IPS DF 6.9 (cell line): ENCODE results near the gene WAPL.

ENCODE experiments used
- DNase-seq: peaks from one replicate; pipeline ENCODE4 v3.0.0-alpha.2; 2013; ENCODE audit warnings: low read depth, low spot score
- H3K27ac ChIP-seq: one replicate; pipeline ENCODE4 v1.5.1; 2013; ENCODE audit warnings: low read length, control low read depth
- H3K27me3 ChIP-seq: 2 replicates; pipeline ENCODE4 v1.6.1; 2013; ENCODE audit warnings: mild to moderate bottlenecking, low read length; ENCODE audit not compliant: control insufficient read depth, insufficient read depth
- H3K36me3 ChIP-seq: 2 replicates; pipeline ENCODE4 v1.6.1; 2013; ENCODE audit warnings: low read length; ENCODE audit not compliant: control insufficient read depth, insufficient read depth
- H3K4me1 ChIP-seq: 2 replicates; pipeline ENCODE4 v1.6.1; 2013; ENCODE audit warnings: low read length; ENCODE audit not compliant: control insufficient read depth, insufficient read depth
- H3K4me3 ChIP-seq: 2 replicates; pipeline ENCODE4 v1.5.1; 2013; ENCODE audit warnings: mild to moderate bottlenecking, low read length
- H3K9me3 ChIP-seq: 2 replicates; pipeline ENCODE4 v1.6.1; 2013; ENCODE audit warnings: low read length, inconsistent platforms; ENCODE audit not compliant: control insufficient read depth, insufficient read depth
- WGBS: extraction: QIAGEN DNeasy Blood & Tissue Kit; methylation state at CpG from one replicate; pipeline ENCODE4 v1.1.7; 2013; ENCODE audit warnings: mixed read lengths, missing lambda C conversion rate; ENCODE audit not compliant: insufficient read length, insufficient coverage; 5-methylcytosine and 5-hydroxymethylcytosine counted together

The WAPL gene

DNA sequence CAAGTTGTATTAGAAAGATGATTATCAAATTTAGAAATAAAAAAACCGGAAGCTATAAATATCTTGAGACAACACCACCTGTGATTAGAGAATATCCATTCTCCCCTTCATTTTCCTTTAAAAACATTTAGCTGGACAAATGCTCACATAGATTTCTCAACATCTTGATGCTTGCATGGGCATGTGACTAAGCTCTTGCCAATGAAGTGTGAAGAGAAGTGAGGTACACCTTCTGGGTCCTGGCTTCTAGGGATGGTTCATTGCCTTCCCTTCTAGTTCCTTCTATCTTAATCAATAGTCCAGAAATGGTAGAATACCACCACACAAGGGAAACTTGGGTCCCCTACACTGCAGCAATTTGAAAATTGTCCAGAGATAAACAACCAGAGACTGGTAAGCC is 41.0 kb downstream of the WAPL start:
- H3K27ac ChIP-seq, result no peak overlapping the region
- DNase-seq, result no peak
- no peaks in the 10 kb centered on the region for H3K36me3 ChIP-seq
- no peak overlapping the region for H3K4me3 ChIP-seq
- WGBS, result no CpG with 5 or more reads among the region's 1 CpG
- no peaks in the 10 kb centered on the region for H3K27me3 ChIP-seq
- no peaks in the 10 kb centered on the region for H3K9me3 ChIP-seq
- no peaks in the 10 kb centered on the region for H3K4me1 ChIP-seq

DNA sequence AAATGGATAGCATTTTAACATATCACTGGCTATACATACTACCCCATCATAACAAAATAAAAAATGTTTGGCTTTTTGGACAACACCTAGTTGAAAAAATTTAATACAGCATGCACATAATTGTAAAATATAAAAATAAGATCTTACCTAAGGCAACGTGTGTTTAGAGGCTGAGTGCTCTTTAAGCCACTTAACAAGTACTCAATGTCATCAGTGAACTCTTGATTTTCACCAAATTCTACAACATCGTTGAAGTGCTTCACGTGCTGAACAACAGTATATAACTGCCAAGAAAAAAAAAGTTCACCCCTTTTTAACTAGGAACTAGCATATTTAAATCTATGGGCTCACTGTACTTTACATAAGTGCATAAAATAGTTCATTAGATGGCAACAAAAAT is 49.5 kb downstream of the WAPL start:
- H3K4me3 ChIP-seq, result no peak overlapping the region
- no peaks in the 10 kb centered on the region for H3K9me3 ChIP-seq
- peaks cover 3% of the 10 kb centered on the region; the same call in 1 of the 2 replicates for H3K36me3 ChIP-seq
- no peaks in the 10 kb centered on the region for H3K4me1 ChIP-seq
- no peak for DNase-seq
- no peaks in the 10 kb centered on the region for H3K27me3 ChIP-seq
- no CpG with 5 or more reads among the region's 3 CpGs for WGBS
- no peak overlapping the region for H3K27ac ChIP-seq

DNA sequence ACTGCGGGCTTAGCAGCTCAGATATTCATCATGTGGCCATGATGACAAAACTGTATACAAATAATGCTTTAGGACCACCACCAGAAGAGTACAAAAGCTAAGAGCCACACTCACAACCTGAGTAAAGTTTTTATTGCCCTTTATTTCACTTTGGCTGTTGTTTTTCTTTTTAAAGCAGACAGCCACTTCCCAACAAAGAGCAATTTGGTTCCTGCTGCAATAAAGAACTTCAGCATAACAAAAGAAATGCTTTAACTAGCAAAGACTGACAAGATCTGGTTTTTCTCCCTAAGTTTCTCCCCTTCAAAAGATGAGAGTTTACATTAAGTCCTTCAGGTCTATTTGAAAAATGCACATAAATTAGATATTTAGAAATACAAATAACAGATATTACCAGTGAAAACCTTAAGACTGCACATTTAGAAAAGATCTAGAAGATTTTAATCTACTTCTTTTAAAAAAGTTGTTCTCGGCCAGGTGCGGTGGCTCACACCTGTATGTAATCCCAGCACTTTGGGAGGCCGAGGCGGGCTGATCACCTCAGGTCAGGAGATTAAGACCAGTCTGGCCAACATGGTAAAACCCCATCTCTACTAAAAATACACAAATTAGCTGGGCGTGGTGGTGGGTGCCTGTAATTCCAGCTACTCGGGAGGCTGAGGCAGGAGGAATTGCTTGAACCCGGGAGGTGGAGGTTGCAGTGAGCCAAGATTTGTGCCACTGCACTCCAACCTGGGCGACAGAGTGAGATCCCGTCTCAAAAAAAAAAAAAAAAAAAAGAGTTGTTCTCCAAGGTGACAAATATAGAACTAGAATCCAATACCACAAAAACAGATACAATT is 59.4 kb downstream of the WAPL start:
- Histone ChIP-seq H3K4me3 (no peak overlapping the region), H3K9me3 (no peaks in the 10 kb centered on the region), H3K36me3 (peaks cover 5% of the 10 kb centered on the region; the same call in 1 of the 2 replicates), H3K27ac (no peak overlapping the region), H3K27me3 (no peaks in the 10 kb centered on the region), H3K4me1 (no peaks in the 10 kb centered on the region)
- no peak for DNase-seq
- WGBS, result no CpG with 5 or more reads among the region's 10 CpGs

DNA sequence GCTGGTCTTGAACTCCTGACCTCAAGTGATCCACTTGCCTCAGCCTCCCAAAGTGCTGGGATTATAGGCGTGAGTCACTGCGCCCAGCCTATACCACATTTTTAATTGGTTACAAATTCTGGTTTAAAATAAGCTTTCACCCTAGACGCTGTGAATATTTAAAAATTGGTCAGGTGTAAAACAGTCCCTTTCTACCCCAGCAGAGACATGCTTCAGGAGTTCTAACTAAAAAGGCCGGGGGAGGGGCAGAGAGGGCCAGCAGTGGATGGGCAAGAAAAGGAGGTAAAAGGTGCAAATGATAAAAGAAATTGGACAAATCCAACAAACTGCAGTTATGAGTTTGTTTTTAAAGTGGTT is 70.0 kb downstream of the WAPL start:
- no peak for DNase-seq
- WGBS, result no CpG with 5 or more reads among the region's 4 CpGs

DNA sequence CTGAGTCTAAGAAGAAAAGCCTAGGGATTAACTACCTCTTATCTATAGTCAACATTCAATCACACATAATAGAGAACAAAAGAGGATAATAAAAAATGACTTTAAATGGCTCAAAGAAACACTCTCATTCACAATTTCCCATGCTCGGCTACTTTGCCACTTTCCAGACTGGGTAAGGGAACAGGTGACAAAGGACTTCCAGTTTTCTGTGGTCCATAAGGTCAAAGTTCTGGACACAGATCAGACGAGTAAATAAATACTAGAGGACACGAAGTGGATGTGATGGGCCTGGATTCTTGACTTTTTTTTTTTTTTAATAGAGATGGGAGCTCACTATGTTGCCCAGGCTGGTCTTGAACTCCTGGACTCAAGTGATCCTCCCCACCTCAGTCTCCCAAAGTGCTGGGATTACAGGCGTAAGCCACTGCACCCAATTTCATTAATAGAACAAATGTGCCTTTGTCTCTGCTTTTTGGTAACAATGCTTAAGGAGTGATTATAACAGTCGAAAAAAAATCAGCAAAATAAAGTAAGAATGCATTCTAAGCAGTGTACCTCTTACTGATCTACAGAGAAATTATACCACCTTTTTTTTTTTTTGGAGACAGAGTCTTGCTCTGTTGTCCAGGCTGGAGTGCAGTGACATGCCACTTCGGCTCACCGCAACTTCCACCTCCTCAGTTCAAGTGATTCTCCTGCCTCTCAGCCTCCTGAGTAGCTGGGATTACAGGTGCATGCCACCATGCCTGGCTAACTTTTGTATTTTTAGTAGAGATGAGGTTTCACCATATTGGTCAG is 70.6 kb downstream of the WAPL start:
- Histone ChIP-seq H3K27ac (no peak overlapping the region), H3K4me3 (no peak overlapping the region), H3K4me1 (no peaks in the 10 kb centered on the region), H3K36me3 (peaks cover 7% of the 10 kb centered on the region; the same call in 1 of the 2 replicates), H3K27me3 (no peaks in the 10 kb centered on the region), H3K9me3 (no peaks in the 10 kb centered on the region)
- DNase-seq, result no peak
- no CpG with 5 or more reads among the region's 7 CpGs for WGBS

More for the DNA sequence above, 70.0 kb downstream of the WAPL start:
- peaks cover 7% of the 10 kb centered on the region; the same call in 1 of the 2 replicates for H3K36me3 ChIP-seq
- H3K4me3 ChIP-seq, result no peak overlapping the region
- no peaks in the 10 kb centered on the region for H3K4me1 ChIP-seq
- no peaks in the 10 kb centered on the region for H3K27me3 ChIP-seq
- H3K27ac ChIP-seq, result no peak overlapping the region
- no peaks in the 10 kb centered on the region for H3K9me3 ChIP-seq

DNA sequence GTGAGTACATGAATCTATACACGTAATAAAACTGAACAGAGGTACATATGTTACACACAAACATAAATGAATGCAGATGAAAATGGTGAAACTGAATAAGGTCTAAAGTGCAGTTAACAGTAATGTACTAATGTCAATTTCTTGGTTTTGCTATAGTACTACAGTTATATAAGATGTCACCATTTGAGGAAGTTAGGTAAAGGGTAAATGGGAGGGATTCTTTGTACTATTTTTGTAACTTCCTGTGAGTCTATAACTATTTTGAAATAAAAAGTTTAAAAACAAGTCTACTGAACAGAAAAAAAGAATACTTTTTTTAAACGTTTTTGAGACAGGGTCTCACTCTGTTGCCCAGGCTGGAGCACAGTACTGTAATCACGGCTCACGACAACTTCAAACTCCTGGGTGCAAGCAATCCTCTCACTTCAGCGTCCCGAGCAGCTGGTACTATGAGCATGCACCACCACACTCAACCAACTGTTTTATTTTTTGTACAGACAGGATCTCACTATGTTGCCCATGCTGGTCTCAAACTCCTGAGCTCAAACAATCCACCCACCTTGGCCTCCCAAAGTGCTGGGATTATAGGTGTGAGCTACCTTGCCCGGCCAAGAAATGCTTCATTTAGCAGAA is 71.5 kb downstream of the WAPL start:
- Histone ChIP-seq H3K4me1 (no peaks in the 10 kb centered on the region), H3K27ac (no peak overlapping the region), H3K36me3 (peaks cover 10% of the 10 kb centered on the region; the same call in 1 of the 2 replicates), H3K9me3 (no peaks in the 10 kb centered on the region), H3K27me3 (no peaks in the 10 kb centered on the region), H3K4me3 (no peak overlapping the region)
- no CpG with 5 or more reads among the region's 7 CpGs for WGBS
- DNase-seq, result no peak

DNA sequence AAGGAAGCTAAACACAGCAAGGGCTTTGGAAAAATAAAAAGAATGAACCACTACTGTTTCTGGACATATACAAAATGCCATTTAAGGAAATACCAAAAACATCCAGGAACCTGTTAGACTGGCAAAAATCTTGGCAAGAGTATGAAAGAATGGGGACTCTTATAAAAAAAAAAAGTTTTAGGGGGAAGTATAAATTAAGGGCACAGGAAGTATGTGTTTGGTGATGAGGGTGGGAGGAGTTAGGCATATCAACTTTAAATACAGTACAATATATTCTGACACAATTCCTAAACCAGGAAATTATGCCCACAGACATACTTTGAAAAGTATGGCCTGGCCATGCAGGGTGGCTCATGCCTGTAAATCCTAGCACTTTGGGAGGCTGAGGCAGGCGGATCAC is 74.2 kb downstream of the WAPL start:
- H3K27me3 ChIP-seq, result no peaks in the 10 kb centered on the region
- H3K4me1 ChIP-seq, result no peaks in the 10 kb centered on the region
- H3K36me3 ChIP-seq, result peaks cover 10% of the 10 kb centered on the region; the same call in 1 of the 2 replicates
- H3K9me3 ChIP-seq, result no peaks in the 10 kb centered on the region
- H3K4me3 ChIP-seq, result no peak overlapping the region
- no peak overlapping the region for H3K27ac ChIP-seq
- no CpG with 5 or more reads among the region's 1 CpG for WGBS
- no peak for DNase-seq

DNA sequence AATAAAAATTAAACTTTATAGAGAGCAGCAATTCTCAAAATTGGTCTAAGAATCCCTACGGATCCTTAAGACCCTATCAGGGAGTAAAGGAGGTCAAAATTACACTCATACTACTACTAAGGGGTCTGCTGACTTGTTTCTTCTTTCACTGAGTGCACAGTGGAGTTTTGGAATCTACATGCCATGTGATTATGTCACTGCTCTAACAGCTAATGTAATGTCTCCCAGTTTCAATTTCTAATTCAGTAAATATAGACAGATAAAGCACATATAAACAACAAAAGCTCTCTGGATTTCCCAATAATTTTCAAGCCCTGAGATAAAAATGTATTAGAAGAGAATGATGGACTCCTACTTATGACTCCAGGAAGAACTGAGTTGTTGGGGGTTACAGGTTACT is 74.6 kb downstream of the WAPL start:
- H3K27me3 ChIP-seq, result no peaks in the 10 kb centered on the region
- no peaks in the 10 kb centered on the region for H3K4me1 ChIP-seq
- no peak for DNase-seq
- no peak overlapping the region for H3K4me3 ChIP-seq
- WGBS, result no CpG with 5 or more reads among the region's 1 CpG
- no peaks in the 10 kb centered on the region for H3K9me3 ChIP-seq
- peaks cover 9% of the 10 kb centered on the region; the same call in 1 of the 2 replicates for H3K36me3 ChIP-seq
- no peak overlapping the region for H3K27ac ChIP-seq

DNA sequence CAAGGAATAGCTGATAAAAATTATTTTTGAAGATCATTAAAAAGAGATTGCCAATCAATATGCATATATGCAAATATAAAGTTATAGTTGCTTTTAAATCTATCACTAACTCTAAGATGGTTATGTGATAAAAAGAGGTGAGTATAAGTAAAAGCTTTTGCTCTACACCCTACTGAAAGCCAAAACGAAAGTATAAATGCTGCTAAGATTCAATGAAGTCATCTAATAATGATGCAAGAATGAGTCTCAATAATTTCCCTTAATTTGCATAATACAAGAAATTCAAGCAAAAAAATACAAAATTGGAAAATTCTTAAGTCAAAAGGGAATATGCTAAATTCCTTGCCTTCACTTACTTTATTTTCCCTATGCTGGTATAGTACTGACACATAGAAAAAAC is 75.2 kb downstream of the WAPL start:
- WGBS, result no CpG with 5 or more reads among the region's 1 CpG

DNA sequence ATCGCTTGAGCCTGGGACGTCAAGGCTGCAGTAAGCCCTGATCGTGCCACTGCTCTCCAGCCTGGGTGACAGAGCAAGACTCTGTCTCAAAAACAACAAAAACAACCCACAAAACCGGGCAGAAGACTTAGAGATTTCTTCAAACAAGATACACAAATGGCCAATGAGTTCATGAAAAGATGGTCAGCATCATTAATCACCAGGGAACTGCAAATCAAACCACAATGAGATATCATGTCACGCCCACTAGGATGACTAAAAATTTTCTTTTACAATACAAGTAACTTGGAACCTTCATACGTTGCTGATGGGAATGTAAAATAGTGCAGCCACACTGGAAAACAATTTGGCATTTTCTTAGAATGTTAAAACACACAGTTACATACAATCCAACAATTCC is 77.7 kb downstream of the WAPL start:
- no peaks in the 10 kb centered on the region for H3K27me3 ChIP-seq

More for the DNA sequence above, 75.2 kb downstream of the WAPL start:
- no peak for DNase-seq
- no peaks in the 10 kb centered on the region for H3K27me3 ChIP-seq
- H3K36me3 ChIP-seq, result peaks cover 9% of the 10 kb centered on the region; the same call in 1 of the 2 replicates
- no peaks in the 10 kb centered on the region for H3K9me3 ChIP-seq
- H3K4me1 ChIP-seq, result no peaks in the 10 kb centered on the region
- no peak overlapping the region for H3K27ac ChIP-seq
- H3K4me3 ChIP-seq, result no peak overlapping the region

More for the DNA sequence above, 77.7 kb downstream of the WAPL start:
- H3K4me1 ChIP-seq, result no peaks in the 10 kb centered on the region
- peaks cover 10% of the 10 kb centered on the region; the same call in 1 of the 2 replicates for H3K36me3 ChIP-seq
- H3K9me3 ChIP-seq, result no peaks in the 10 kb centered on the region
- WGBS, result no CpG with 5 or more reads among the region's 6 CpGs
- H3K4me3 ChIP-seq, result no peak overlapping the region
- no peak for DNase-seq
- no peak overlapping the region for H3K27ac ChIP-seq
